Measurements from ENCODE around the gene SCP2D1. TPM values are rescaled to one million over a fixed set of nuclear protein-coding genes. Genes with fewer than 3 reads are reported as not detected.

Gene SCP2D1
- total and polyA plus RNA-seq, 2 donors (not counting 3 experiments of a cell fraction or from before 2014, with no cell fraction given) = not detected

GRCh38 chr20:18835466-18836256, 22.1 kb downstream of the SCP2D1 start:
- FAIRE-seq = no peak
- Histone ChIP-seq H3K79me2 (ENCODE audit: control insufficient read depth, insufficient read depth, low read length) (no peaks in the 10 kb centered on the region), H3K9ac (replicated peaks; ENCODE audit: extremely low read depth, insufficient read depth, low read length) (no peak overlapping the region), H3K9me3 (replicated peaks; ENCODE audit: control insufficient read depth, insufficient read depth, low read length) (no peaks in the 10 kb centered on the region), H3K36me3 (ENCODE audit: control insufficient read depth in 2 of 2, extremely low read depth in 1 of 2, insufficient read depth in 2 of 2, low read length in 2 of 2) (no peaks in the 10 kb centered on the region), H3K27ac (ENCODE audit: insufficient read depth, low read depth, low read length) (no peak overlapping the region), H3K4me2 (ENCODE audit: insufficient read depth, low read length) (no peak overlapping the region), H4K20me1 (replicated peaks; ENCODE audit: control insufficient read depth, extremely low read depth, insufficient read depth, low read length) (no peaks in the 10 kb centered on the region), H3K27me3 (ENCODE audit: control insufficient read depth in 2 of 2, insufficient read depth in 2 of 2, low read length in 2 of 2) (no peaks in the 10 kb centered on the region), H3K4me1 (ENCODE audit: control insufficient read depth, extremely low read depth, insufficient read depth, low read length) (no peaks in the 10 kb centered on the region), H3K9me1 (replicated peaks; ENCODE audit: control insufficient read depth, extremely low read depth, insufficient read depth, low read length) (no peaks in the 10 kb centered on the region), H2AFZ (ENCODE audit: low read depth, low read length) (no peak overlapping the region), H3K4me3 (replicated peaks in 1 of 3; ENCODE audit: insufficient read depth in 1 of 3, low read depth in 1 of 3, low read length in 3 of 3) (no peak overlapping the region)
- no peak for TF ChIP-seq GATA2 (IDR thresholded peaks at IDR 0.05; ENCODE audit: insufficient read depth, insufficient read length, low read depth, low read length)
- TF ChIP-seq CTCF (IDR thresholded peaks at IDR 0.05; ENCODE audit: extremely low read depth in 1 of 2, insufficient read depth in 1 of 2, low read depth in 1 of 2, low read length in 2 of 2) = no peak
- no peak for TF ChIP-seq MYC (IDR thresholded peaks at IDR 0.05; ENCODE audit: low read depth, low read length)
- no peak for TF ChIP-seq EZH2 (IDR thresholded peaks at IDR 0.05; ENCODE audit: borderline replicate concordance, low read depth, low read length, severe bottlenecking)
- no peak for TF ChIP-seq POLR2AphosphoS5 (IDR thresholded peaks at IDR 0.05; ENCODE audit: insufficient read depth, low read depth, low read length)
- TF ChIP-seq MAX (IDR thresholded peaks at IDR 0.05; ENCODE audit: insufficient read depth, insufficient read length) = no peak
- no peak for TF ChIP-seq JUN (IDR thresholded peaks at IDR 0.05; ENCODE audit: borderline replicate concordance, insufficient read depth, insufficient read length, low read depth)
- TF ChIP-seq POLR2A (IDR thresholded peaks at IDR 0.05; ENCODE audit: low read depth, low read length) = no peak
- TF ChIP-seq FOS (IDR thresholded peaks at IDR 0.05; ENCODE audit: borderline replicate concordance, insufficient read depth, low read length) = no peak
- CTCF ChIA-PET = no interaction called here
- POLR2A ChIA-PET = no interaction called here
- BruUV-seq (replicated peaks) = no TSS peak
- dilution Hi-C loops (cut with MboI; ENCODE audit: extremely low pct_ligation_motif_present, low sequenced_read_pairs) = no loop called here
- intact Hi-C loops (cut with micrococcal nuclease) = no loop called here
- no peak for DNase-seq (ENCODE audit: low read depth, low spot score)
